OCI-LY3 (cell line): ENCODE results near the gene C1orf226.

Source experiments
- H2AFZ ChIP-seq: fragments of 200-600, 300-600 bp; shearing (Covaris generic); 2 replicates; pipeline ENCODE4 v1.6.0; 2014; ENCODE audit warnings: antibody characterized with exemption, low read depth, low read length
- H3K27ac ChIP-seq: fragments of 200-600, 300-600 bp; sonication (generic); 2 replicates; pipeline ENCODE4 v1.5.1; 2014; ENCODE audit warnings: mild to moderate bottlenecking, low read length, moderate library complexity, mixed read lengths
- H3K27me3 ChIP-seq: fragments of 200-600, 300-600 bp; sonication (generic); 2 replicates; pipeline ENCODE4 v1.6.1; 2014; ENCODE audit warnings: low read depth, low read length, mixed read lengths
- H3K36me3 ChIP-seq: fragments of 200-600, 300-600 bp; sonication (generic); replicated peaks from 2 replicates; pipeline ENCODE3; 2014; ENCODE audit warnings: low read depth, low read length, mixed read lengths
- H3K4me1 ChIP-seq: fragments of 300-600, 200-600 bp; sonication (generic); 2 replicates; pipeline ENCODE4 v1.6.1; 2014; ENCODE audit warnings: low read length, mixed read lengths
- H3K4me2 ChIP-seq: fragments of 200-600, 300-600 bp; sonication (generic); 2 replicates; pipeline ENCODE4 v1.6.1; 2014; ENCODE audit warnings: low read length, mixed read lengths
- H3K4me3 ChIP-seq: fragments of 300-600, 200-600 bp; sonication (generic); 2 replicates; pipeline ENCODE4 v1.5.1; 2014; ENCODE audit warnings: antibody characterized with exemption, mild to moderate bottlenecking, low read length, moderate library complexity
- H3K79me2 ChIP-seq: fragments of 300-600, 200-600 bp; shearing (Covaris generic); 2 replicates; pipeline ENCODE4 v1.6.1; 2014; ENCODE audit warnings: mild to moderate bottlenecking, low read length, mixed read lengths
- H3K9ac ChIP-seq: fragments of 300-600, 200-600 bp; shearing (Covaris generic); 2 replicates; pipeline ENCODE4 v1.6.0; 2014; ENCODE audit warnings: mild to moderate bottlenecking, low read length, moderate library complexity
- H3K9me3 ChIP-seq: fragments of 200-600, 300-600 bp; shearing (Covaris generic); 2 replicates; pipeline ENCODE4 v1.6.1; 2014; ENCODE audit warnings: low read length, mixed read lengths; ENCODE audit not compliant: insufficient read depth
- H4K20me1 ChIP-seq: fragments of 200-600, 300-600 bp; sonication (generic); 2 replicates; pipeline ENCODE4 v1.6.1; 2016; ENCODE audit warnings: low read length, mixed read lengths; ENCODE audit not compliant: insufficient read depth
- EZH2phosphoT487 ChIP-seq: fragments of 200-600 bp; shearing (Covaris generic); IDR thresholded peaks from 2 replicates; pipeline ENCODE4 v1.6.1; 2018; ENCODE audit warnings: antibody characterized with exemption, mixed run types, low read depth
- TF ChIP-seq, protein P1 (sequence below): fragments of 200-600, 300-600 bp; sonication (generic); IDR thresholded peaks from 2 replicates; pipeline ENCODE4 v1.5.1; 2014; ENCODE audit warnings: antibody characterized with exemption, low read length, low read depth

Gene C1orf226

DNA sequence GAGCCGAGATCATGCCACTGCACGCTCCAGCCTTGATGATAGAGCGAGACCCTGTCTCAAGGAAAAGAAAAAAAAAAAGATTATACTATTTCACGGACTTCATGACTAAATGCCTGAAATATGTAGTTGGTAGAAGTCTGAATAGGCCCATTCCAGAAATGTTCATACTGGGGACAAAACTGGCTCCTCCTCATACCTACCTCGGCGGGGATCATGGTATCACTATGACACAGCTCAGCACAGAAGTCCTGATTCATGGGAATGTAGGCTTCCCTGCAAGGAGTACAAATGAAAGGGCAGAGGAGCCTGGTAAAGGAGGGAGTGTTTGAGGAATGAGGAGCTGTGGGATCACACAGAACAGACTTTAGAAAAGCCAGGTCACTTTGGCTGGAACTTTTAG is 9.9 kb upstream of the C1orf226 start:
- TF ChIP-seq, protein P1, sequence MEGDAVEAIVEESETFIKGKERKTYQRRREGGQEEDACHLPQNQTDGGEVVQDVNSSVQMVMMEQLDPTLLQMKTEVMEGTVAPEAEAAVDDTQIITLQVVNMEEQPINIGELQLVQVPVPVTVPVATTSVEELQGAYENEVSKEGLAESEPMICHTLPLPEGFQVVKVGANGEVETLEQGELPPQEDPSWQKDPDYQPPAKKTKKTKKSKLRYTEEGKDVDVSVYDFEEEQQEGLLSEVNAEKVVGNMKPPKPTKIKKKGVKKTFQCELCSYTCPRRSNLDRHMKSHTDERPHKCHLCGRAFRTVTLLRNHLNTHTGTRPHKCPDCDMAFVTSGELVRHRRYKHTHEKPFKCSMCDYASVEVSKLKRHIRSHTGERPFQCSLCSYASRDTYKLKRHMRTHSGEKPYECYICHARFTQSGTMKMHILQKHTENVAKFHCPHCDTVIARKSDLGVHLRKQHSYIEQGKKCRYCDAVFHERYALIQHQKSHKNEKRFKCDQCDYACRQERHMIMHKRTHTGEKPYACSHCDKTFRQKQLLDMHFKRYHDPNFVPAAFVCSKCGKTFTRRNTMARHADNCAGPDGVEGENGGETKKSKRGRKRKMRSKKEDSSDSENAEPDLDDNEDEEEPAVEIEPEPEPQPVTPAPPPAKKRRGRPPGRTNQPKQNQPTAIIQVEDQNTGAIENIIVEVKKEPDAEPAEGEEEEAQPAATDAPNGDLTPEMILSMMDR, result no peak
- no peak for TF ChIP-seq EZH2phosphoT487
- no peak overlapping the region for H3K4me3 ChIP-seq

DNA sequence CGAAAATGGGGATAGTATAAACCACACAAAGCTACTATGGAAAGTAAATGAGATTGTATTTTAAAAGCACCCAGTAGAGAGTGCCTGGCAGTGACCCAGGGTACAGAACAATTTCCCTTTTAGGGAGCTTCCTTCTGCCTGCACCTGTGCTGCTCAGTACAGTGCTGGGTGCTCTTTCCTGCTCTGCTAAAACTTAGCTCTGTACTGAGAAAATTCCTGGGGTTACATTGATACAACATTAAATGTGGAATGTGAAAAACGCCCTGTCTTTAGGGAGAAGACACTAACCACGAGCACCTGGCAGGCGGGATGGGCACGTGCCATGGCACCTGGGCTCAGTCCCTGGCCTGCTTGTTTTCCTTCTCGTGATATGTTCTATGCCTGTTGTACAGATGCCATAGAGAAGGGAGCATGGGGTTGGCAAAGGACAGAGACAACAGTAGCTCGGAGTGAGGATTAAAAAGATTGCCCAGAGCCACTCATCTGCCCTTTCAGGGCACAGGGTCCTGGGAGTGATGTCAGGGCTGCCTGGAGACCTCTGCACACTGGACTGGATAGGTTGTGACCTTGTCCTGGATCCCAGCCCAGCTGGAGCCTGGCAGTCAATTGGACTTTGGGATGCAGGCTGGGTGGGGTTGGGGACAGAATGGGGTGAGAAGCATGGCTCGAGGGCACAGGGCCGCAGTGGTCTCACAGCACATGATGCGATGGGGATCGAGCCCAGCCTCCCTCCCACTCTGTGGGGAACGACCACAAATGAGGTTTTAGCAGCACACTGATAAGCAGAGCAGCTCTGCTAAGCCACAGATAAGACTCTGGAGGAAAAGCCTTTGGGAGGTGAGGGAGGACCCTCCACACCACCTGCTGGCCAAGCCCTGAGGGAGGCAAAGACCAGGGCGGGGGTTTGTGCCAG is 9.1 kb upstream of the C1orf226 start:
- no peaks in the 10 kb centered on the region for H3K9me3 ChIP-seq
- no peak overlapping the region for H2AFZ ChIP-seq
- H3K4me2 ChIP-seq, result no peak overlapping the region
- no peak overlapping the region for H3K9ac ChIP-seq
- peaks cover 51% of the 10 kb centered on the region for H3K27me3 ChIP-seq
- H3K4me3 ChIP-seq, result no peak overlapping the region
- H3K4me1 ChIP-seq, result no peaks in the 10 kb centered on the region
- no peaks in the 10 kb centered on the region for H3K36me3 ChIP-seq
- TF ChIP-seq EZH2phosphoT487, result no peak
- TF ChIP-seq, protein P1, result no peak
- no peaks in the 10 kb centered on the region for H3K79me2 ChIP-seq
- H4K20me1 ChIP-seq, result no peaks in the 10 kb centered on the region
- H3K27ac ChIP-seq, result no peak overlapping the region

More for the DNA sequence above, 9.9 kb upstream of the C1orf226 start:
- Histone ChIP-seq H2AFZ (no peak overlapping the region), H3K79me2 (no peaks in the 10 kb centered on the region), H3K9ac (no peak overlapping the region), H3K4me2 (no peak overlapping the region), H3K36me3 (no peaks in the 10 kb centered on the region), H3K4me1 (no peaks in the 10 kb centered on the region), H3K9me3 (no peaks in the 10 kb centered on the region), H4K20me1 (no peaks in the 10 kb centered on the region), H3K27me3 (peaks cover 59% of the 10 kb centered on the region), H3K27ac (no peak overlapping the region)

DNA sequence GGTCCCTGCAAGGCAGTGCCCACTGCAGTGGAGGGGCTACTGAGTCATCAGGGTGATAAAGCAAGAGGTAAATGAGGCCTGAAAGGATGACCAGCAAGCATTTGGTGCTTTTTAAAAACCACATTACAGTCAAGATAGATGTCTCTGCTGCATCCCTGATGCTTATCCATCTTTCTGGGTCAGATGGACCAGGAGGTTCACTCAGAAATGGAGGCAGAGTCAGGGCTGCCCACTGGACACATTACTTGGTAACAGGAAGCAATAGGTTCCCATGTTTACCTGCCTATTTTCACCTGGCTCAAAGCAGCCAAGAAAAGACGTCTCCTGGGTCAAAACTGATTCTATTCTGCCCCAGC is 8.5 kb upstream of the C1orf226 start:
- no peaks in the 10 kb centered on the region for H3K9me3 ChIP-seq
- no peak overlapping the region for H3K27ac ChIP-seq
- no peak overlapping the region for H3K4me2 ChIP-seq
- H3K36me3 ChIP-seq, result no peaks in the 10 kb centered on the region
- H2AFZ ChIP-seq, result no peak overlapping the region
- H3K79me2 ChIP-seq, result no peaks in the 10 kb centered on the region
- TF ChIP-seq EZH2phosphoT487, result no peak
- TF ChIP-seq, protein P1, result no peak
- no peak overlapping the region for H3K9ac ChIP-seq
- H3K4me3 ChIP-seq, result no peak overlapping the region
- H3K27me3 ChIP-seq, result peaks cover 51% of the 10 kb centered on the region
- H4K20me1 ChIP-seq, result no peaks in the 10 kb centered on the region
- no peaks in the 10 kb centered on the region for H3K4me1 ChIP-seq

DNA sequence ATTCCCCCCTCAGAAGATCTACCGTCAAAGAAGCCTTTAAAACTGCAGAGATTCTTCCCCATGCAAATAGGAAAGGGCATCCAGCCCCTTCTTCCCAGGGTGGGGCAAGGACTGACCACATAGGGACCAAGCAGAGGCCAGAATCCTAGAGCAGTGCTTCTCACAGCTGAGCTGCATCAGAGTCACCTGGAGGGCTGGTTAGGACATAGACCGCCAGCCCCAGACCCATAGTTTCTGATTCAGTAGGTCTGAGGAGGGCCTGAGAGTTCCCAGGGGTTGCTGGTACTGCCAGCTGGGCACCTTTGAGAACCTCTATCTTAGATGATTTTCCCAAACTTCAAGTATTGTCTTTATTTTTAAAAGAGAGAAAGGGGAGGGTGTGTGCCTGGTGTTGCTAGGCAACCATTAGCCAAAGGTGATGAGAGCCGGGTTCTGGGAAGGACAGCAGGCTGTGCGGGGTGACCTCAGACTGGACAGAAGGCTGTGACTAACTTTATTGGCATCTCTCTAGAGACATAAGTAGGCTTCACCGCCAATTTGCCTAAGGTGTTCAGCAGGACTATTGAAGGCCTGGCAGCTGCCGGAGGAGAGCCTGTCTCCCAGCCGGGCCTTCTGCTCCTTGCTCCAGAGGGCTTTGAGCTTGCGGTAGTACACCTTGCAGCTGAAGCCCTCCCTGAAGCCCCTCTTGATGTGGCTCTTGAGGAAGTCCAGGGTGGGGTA is 7.8 kb upstream of the C1orf226 start:
- no peak for TF ChIP-seq EZH2phosphoT487
- TF ChIP-seq, protein P1, result no peak
- H3K4me3 ChIP-seq, result no peak overlapping the region
- no peak overlapping the region for H3K9ac ChIP-seq
- no peaks in the 10 kb centered on the region for H3K9me3 ChIP-seq
- H3K27me3 ChIP-seq, result peaks cover 52% of the 10 kb centered on the region
- H3K79me2 ChIP-seq, result no peaks in the 10 kb centered on the region
- H3K4me1 ChIP-seq, result no peaks in the 10 kb centered on the region
- no peak overlapping the region for H2AFZ ChIP-seq
- no peaks in the 10 kb centered on the region for H4K20me1 ChIP-seq
- no peaks in the 10 kb centered on the region for H3K36me3 ChIP-seq
- H3K4me2 ChIP-seq, result no peak overlapping the region
- no peak overlapping the region for H3K27ac ChIP-seq
